Parathyroid adenoma (tissue), 2 donors: Measurements from ENCODE around the gene CACHD1.

Experiments used
- H2AFZ ChIP-seq: fragments of 300-600 bp; sonication (generic); one replicate; pipeline ENCODE4 v1.7.0; 2017; ENCODE audit warnings: antibody characterized with exemption, mild to moderate bottlenecking
- H3K27ac ChIP-seq: fragments of 300-600 bp; sonication (generic); one replicate; pipeline ENCODE4 v1.7.0; 2017
- H3K27me3 ChIP-seq: fragments of 300-600 bp; sonication (generic); one replicate; pipeline ENCODE4 v1.7.0; 2017; ENCODE audit warnings: low read length; ENCODE audit not compliant: control insufficient read depth, insufficient read depth
- H3K36me3 ChIP-seq: fragments of 300-600 bp; sonication (generic); one replicate; pipeline ENCODE4 v1.7.0; 2017; ENCODE audit warnings: low read length; ENCODE audit not compliant: control insufficient read depth, insufficient read depth
- H3K4me1 ChIP-seq: fragments of 300-600 bp; sonication (generic); one replicate; pipeline ENCODE4 v1.7.0; 2017; ENCODE audit warnings: control low read depth
- H3K4me2 ChIP-seq: fragments of 300-600 bp; sonication (generic); one replicate; pipeline ENCODE4 v1.7.0; 2017; ENCODE audit warnings: low read length
- H3K4me3 ChIP-seq: fragments of 300-600 bp; sonication (generic); one replicate; pipeline ENCODE4 v1.7.0; 2017; ENCODE audit warnings: low read depth, low read length
- H3K79me2 ChIP-seq: fragments of 300-600 bp; sonication (generic); one replicate; pipeline ENCODE4 v1.7.0; 2017; ENCODE audit warnings: control low read depth
- H3K9ac ChIP-seq: fragments of 300-600 bp; sonication (generic); one replicate; pipeline ENCODE4 v1.7.0; 2017; ENCODE audit warnings: mild to moderate bottlenecking
- H3K9me3 ChIP-seq: fragments of 300-600 bp; sonication (generic); one replicate; pipeline ENCODE4 v1.7.0; 2017; ENCODE audit warnings: low read length; ENCODE audit not compliant: control insufficient read depth
- CTCF ChIP-seq: fragments of 300-600 bp; sonication (generic); IDR thresholded peaks from one replicate; pipeline ENCODE4 v1.7.0; 2017; ENCODE audit warnings: antibody characterized with exemption, mild to moderate bottlenecking
- donor health status: primary hyperparathyroidism.

CACHD1 gene

GRCh38 chr1:64494659-64495058 lies 24.7 kb downstream of the CACHD1 start:
- no peaks in the 10 kb centered on the region for H3K9me3 ChIP-seq
- H3K36me3 ChIP-seq: no peaks in the 10 kb centered on the region
- no peak for TF ChIP-seq CTCF
- H2AFZ ChIP-seq: no peak overlapping the region
- H3K27me3 ChIP-seq: no peaks in the 10 kb centered on the region
- no peak overlapping the region for H3K27ac ChIP-seq
- H3K4me3 ChIP-seq: no peak overlapping the region
- H3K4me2 ChIP-seq: no peak overlapping the region
- no peaks in the 10 kb centered on the region for H3K4me1 ChIP-seq
- peaks cover 3% of the 10 kb centered on the region for H3K79me2 ChIP-seq
- H3K9ac ChIP-seq: no peak overlapping the region

DNA sequence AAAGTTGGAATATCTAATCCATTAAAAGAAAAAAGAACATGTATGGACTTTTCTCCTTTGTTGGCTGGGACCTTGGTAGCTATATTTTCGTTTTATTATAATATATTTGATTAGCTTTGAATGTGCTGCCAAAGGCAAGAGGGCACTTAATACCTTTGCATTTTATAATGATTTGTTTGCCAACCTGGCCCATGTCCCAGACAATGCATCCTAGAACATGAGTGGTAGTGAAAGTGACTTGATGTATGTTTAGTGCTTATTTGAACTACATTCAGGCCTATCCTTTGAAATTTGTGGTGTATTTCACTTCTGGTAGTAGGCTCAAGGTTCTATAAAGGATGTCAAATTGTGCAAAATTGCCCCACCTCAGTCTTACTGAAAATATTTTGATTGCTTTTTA lies 25.9 kb downstream of the CACHD1 start:
- Histone ChIP-seq H3K4me3 (no peak overlapping the region), H3K36me3 (no peaks in the 10 kb centered on the region), H3K4me1 (no peaks in the 10 kb centered on the region), H3K9ac (no peak overlapping the region), H3K9me3 (no peaks in the 10 kb centered on the region), H2AFZ (no peak overlapping the region), H3K79me2 (peaks cover 3% of the 10 kb centered on the region), H3K4me2 (no peak overlapping the region), H3K27me3 (no peaks in the 10 kb centered on the region), H3K27ac (no peak overlapping the region)
- no peak for TF ChIP-seq CTCF

GRCh38 chr1:64496606-64497005 lies 26.7 kb downstream of the CACHD1 start:
- TF ChIP-seq CTCF: no peak
- peaks cover 3% of the 10 kb centered on the region for H3K79me2 ChIP-seq
- no peaks in the 10 kb centered on the region for H3K27me3 ChIP-seq
- no peaks in the 10 kb centered on the region for H3K9me3 ChIP-seq
- H2AFZ ChIP-seq: no peak overlapping the region
- no peaks in the 10 kb centered on the region for H3K4me1 ChIP-seq
- no peak overlapping the region for H3K4me3 ChIP-seq
- H3K9ac ChIP-seq: no peak overlapping the region
- no peak overlapping the region for H3K27ac ChIP-seq
- H3K36me3 ChIP-seq: no peaks in the 10 kb centered on the region
- no peak overlapping the region for H3K4me2 ChIP-seq

DNA sequence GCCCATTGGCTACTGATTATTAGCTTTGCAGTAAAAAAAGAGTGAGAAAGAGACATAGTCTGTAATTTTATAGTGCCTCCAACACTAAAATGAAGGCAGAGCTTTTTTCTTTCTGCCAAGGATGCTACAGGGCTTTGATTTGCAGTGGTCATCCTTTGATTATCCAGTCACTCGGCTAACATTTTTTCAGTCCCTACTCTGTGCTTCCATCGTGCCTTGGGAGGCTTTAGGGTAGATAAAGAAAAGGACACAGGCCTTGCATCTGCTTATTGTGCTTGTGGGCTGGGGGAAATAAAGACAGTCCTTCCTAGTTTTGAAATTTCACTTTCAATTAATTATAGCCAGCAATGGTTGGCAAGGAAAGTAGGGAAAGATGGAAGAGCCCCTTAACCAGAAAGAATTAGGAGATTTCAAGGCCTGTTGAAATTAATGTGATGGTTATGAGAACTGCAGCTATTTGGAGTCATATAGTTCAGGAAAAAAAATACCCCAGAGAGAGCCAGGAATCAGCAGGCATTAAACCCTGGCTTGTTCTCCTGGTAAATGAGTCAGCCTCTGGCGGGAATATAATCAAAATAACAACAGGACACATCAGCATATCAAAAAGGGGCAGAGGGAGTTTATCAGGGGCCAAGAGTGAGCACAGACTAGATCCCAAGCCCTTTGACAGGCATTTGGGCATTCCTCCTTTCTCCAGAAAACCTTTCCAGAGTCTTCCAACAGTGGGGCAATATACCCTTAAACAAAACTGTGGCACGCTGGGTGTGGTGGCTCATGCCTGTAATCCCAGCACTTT lies 27.4 kb downstream of the CACHD1 start:
- H3K9me3 ChIP-seq: no peaks in the 10 kb centered on the region
- no peak overlapping the region for H3K9ac ChIP-seq
- no peak overlapping the region for H3K4me3 ChIP-seq
- H3K4me1 ChIP-seq: no peaks in the 10 kb centered on the region
- no peak overlapping the region for H3K27ac ChIP-seq
- TF ChIP-seq CTCF: no peak
- no peak overlapping the region for H3K4me2 ChIP-seq
- H3K79me2 ChIP-seq: peaks cover 3% of the 10 kb centered on the region
- H2AFZ ChIP-seq: no peak overlapping the region
- H3K27me3 ChIP-seq: no peaks in the 10 kb centered on the region
- no peaks in the 10 kb centered on the region for H3K36me3 ChIP-seq

DNA sequence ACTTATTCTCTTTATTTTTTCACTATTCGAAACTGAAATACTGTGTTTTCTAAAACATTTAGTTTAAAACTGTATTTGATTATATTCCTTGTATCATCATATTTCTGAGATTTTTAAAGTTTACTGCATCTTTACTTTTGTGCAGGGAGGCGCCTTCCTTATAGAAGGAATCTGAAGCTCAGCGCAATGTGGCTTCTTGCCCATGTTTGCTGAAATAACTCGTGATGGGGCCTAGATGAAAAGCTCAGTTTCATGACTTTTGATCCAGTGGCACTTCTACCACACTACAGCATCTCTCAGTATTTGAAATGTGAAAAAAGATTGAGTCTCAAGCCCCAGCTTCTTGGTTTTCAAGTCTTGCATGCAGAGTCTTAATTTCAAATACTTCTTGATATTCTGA lies 28.4 kb downstream of the CACHD1 start:
- Histone ChIP-seq H3K4me3 (no peak overlapping the region), H3K9me3 (no peaks in the 10 kb centered on the region), H3K27ac (no peak overlapping the region), H3K4me2 (no peak overlapping the region), H3K79me2 (peaks cover 3% of the 10 kb centered on the region), H3K9ac (no peak overlapping the region), H3K4me1 (no peaks in the 10 kb centered on the region), H2AFZ (no peak overlapping the region), H3K36me3 (no peaks in the 10 kb centered on the region), H3K27me3 (no peaks in the 10 kb centered on the region)
- TF ChIP-seq CTCF: no peak
